HCT116 (cell line): ENCODE results near the gene TECTA. TPM values are rescaled to one million over a fixed set of nuclear protein-coding genes. Genes with fewer than 3 reads are reported as not detected.

Experiments
- ATAC-seq: fragments of 200-7000 bp; cut with Tn5 transposase; 2 replicates; pipeline ENCODE4 v1.9.1; 2020; ENCODE audit warnings: mild to moderate bottlenecking, moderate library complexity
- BruUV-seq: library from RNA; stranded (reverse); fragments of 400-500 nt; replicated peaks from 2 replicates; lab custom pipeline; 2021; lab: Mats Ljungman, UMichigan
- CTCF ChIA-PET: fragments of 300-600 bp; sonication (Branson Sonifier 250); formaldehyde crosslinking; loops from one replicate; lab custom pipeline; 2021; ENCODE audit warnings: antibody characterized with exemption; lab: Charles Lee
- POLR2A ChIA-PET: fragments of 300-600, 350-600 bp; sonication (Branson Sonifier 250); formaldehyde crosslinking; loops from one replicate; lab custom pipeline; 2021; ENCODE audit warnings: antibody characterized with exemption; lab: Charles Lee
- RAD21 ChIA-PET, 2 experiments: fragments of 300-600 bp; sonication (Branson Sonifier 250); formaldehyde crosslinking; loops; one replicate each; lab custom pipeline; 2023; ENCODE audit warnings: low total read pairs in 2 of 2; ENCODE audit not compliant: uncharacterized antibody in 2 of 2, unreplicated experiment in 2 of 2, low non-redundant PET in 1 of 2; lab: Charles Lee
- DNase-seq: peaks from one replicate; pipeline ENCODE4 v3.0.0-alpha.2; 2010; ENCODE audit warnings: low read depth, low spot score
- H2AFZ ChIP-seq: fragments of 200-600 bp; shearing (Covaris generic), sonication (generic); 2 replicates; pipeline ENCODE4 v1.6.1; 2017; ENCODE audit warnings: low read depth, mixed run types, mixed read lengths, antibody characterized with exemption, low read length; ENCODE audit not compliant: poor library complexity, severe bottlenecking
- H3K27ac ChIP-seq: 2 replicates; pipeline ENCODE4 v1.5.1; 2012; ENCODE audit warnings: low read depth, low read length
- H3K27me3 ChIP-seq: fragments of 200-600 bp; sonication (generic); 2 replicates; pipeline ENCODE4 v1.6.1; 2016; ENCODE audit warnings: mixed run types, low read length, mixed read lengths; ENCODE audit not compliant: insufficient read depth
- H3K36me3 ChIP-seq, 2 experiments: fragments of 200-500 bp in 1 of 2; fragments of 200-600 bp in 1 of 2; sonication (Bioruptor generic) in 1 of 2; sonication (generic) in 1 of 2; 2 replicates each; pipeline versions ENCODE4 v1.5.1 to v1.6.1; 2014 to 2016; ENCODE audit warnings: low read length in 2 of 2, inconsistent platforms in 1 of 2, mixed read lengths in 1 of 2, mixed run types in 1 of 2; ENCODE audit not compliant: insufficient read depth in 2 of 2, control insufficient read depth in 1 of 2
- H3K4me1 ChIP-seq, 2 experiments: fragments of 200-600 bp in 1 of 2; sonication (generic) in 1 of 2; 2 replicates each; pipeline versions ENCODE4 v1.5.1 to v1.6.1; 2012 to 2017; ENCODE audit warnings: low read length in 2 of 2, inconsistent platforms in 1 of 2, mild to moderate bottlenecking in 1 of 2, mixed read lengths in 1 of 2, mixed run types in 1 of 2, moderate library complexity in 1 of 2; ENCODE audit not compliant: insufficient read depth in 2 of 2, control insufficient read depth in 1 of 2
- H3K4me2 ChIP-seq: fragments of 200-600 bp; sonication (generic); 2 replicates; pipeline ENCODE4 v1.6.1; 2017; ENCODE audit warnings: mixed run types, low read length, mixed read lengths
- H3K4me3 ChIP-seq, 2 experiments: fragments of 200-600 bp in 1 of 2; sonication (generic) in 1 of 2; replicated peaks in 1 of 2; 2 replicates each; pipeline ENCODE4 v1.5.1; 2011 to 2016; ENCODE audit warnings: low read length in 2 of 2, control low read depth in 1 of 2, low read depth in 1 of 2, mild to moderate bottlenecking in 1 of 2, mixed read lengths in 1 of 2, mixed run types in 1 of 2
- H3K79me2 ChIP-seq: fragments of 200-600 bp; sonication (generic); 2 replicates; pipeline ENCODE4 v1.6.1; 2017; ENCODE audit warnings: mild to moderate bottlenecking, mixed run types, low read length, moderate library complexity, mixed read lengths; ENCODE audit not compliant: insufficient read depth
- H3K9ac ChIP-seq: fragments of 200-600 bp; sonication (generic); 2 replicates; pipeline ENCODE4 v1.6.1; 2016; ENCODE audit warnings: low read length, mixed read lengths
- H3K9me2 ChIP-seq: fragments of 200-600 bp; sonication (generic), shearing (Covaris generic); 2 replicates; pipeline ENCODE4 v1.6.1; 2017; ENCODE audit warnings: mixed run types, mild to moderate bottlenecking, moderate library complexity; ENCODE audit not compliant: insufficient read depth
- H3K9me3 ChIP-seq, 2 experiments: fragments of 200-500 bp in 1 of 2; fragments of 200-600 bp in 1 of 2; sonication (Bioruptor generic) in 1 of 2; sonication (generic) in 1 of 2; 2 replicates each; pipeline ENCODE4 v1.6.1; 2014 to 2017; ENCODE audit warnings: low read length in 2 of 2, mixed read lengths in 2 of 2, inconsistent platforms in 1 of 2, low read depth in 1 of 2, mild to moderate bottlenecking in 1 of 2, mixed run types in 1 of 2, moderate library complexity in 1 of 2; ENCODE audit not compliant: control insufficient read depth in 1 of 2, insufficient read depth in 1 of 2
- H4K20me1 ChIP-seq: fragments of 200-600 bp; sonication (generic), shearing (Covaris generic); 2 replicates; pipeline ENCODE4 v1.6.1; 2017; ENCODE audit warnings: mixed run types, mild to moderate bottlenecking, moderate library complexity; ENCODE audit not compliant: insufficient read depth
- CBX3 ChIP-seq: IDR thresholded peaks from 2 replicates; pipeline ENCODE4 v1.6.1; 2012; ENCODE audit warnings: low read depth
- CEBPB ChIP-seq: IDR thresholded peaks from 2 replicates; pipeline ENCODE4 v1.6.1; 2012; ENCODE audit warnings: low read depth
- ELF1 ChIP-seq: IDR thresholded peaks from 2 replicates; pipeline ENCODE4 v1.6.1; 2012; ENCODE audit warnings: low read depth, borderline replicate concordance
- EZH2 ChIP-seq: fragments of 200-600 bp; sonication (generic); IDR thresholded peaks from 2 replicates; pipeline ENCODE4 v1.6.1; 2017; ENCODE audit warnings: antibody characterized with exemption, mixed run types
- FOSL1 ChIP-seq: IDR thresholded peaks from 2 replicates; pipeline ENCODE4 v1.6.1; 2012; ENCODE audit warnings: low read depth
- RAD21 ChIP-seq: IDR thresholded peaks from 2 replicates; pipeline ENCODE4 v1.6.1; 2012; ENCODE audit warnings: low read depth, mild to moderate bottlenecking
- SP1 ChIP-seq: IDR thresholded peaks from 2 replicates; pipeline ENCODE4 v1.6.1; 2012; ENCODE audit warnings: low read depth
- SRF ChIP-seq: IDR thresholded peaks from 2 replicates; pipeline ENCODE4 v1.6.1; 2012; ENCODE audit warnings: low read depth
- TCF7L2 ChIP-seq: IDR thresholded peaks from 2 replicates; pipeline ENCODE4 v1.7.0; 2011; ENCODE audit warnings: borderline replicate concordance, inconsistent platforms; ENCODE audit not compliant: insufficient read depth, insufficient read length; ENCODE audit errors: extremely low read depth
- YY1 ChIP-seq: IDR thresholded peaks from 2 replicates; pipeline ENCODE4 v1.6.1; 2011; ENCODE audit warnings: low read length, low read depth, moderate library complexity, mild to moderate bottlenecking; ENCODE audit not compliant: insufficient replicate concordance; ENCODE audit errors: extremely low read depth
- intact Hi-C: fragments of 100-400 bp; cut with micrococcal nuclease; formaldehyde crosslinking; loops from 2 replicates; pipeline ENCODE4 v1.10.0; 2022
- total RNA-seq: library from RNA; stranded (reverse); gene quantifications from one replicate; pipeline ENCODE4 v1.2.1, GENCODE V29; 2021; ENCODE audit not compliant: unreplicated experiment
- TF ChIP-seq, protein P1 (sequence below): IDR thresholded peaks from 2 replicates; pipeline ENCODE4 v1.6.1; 2011; ENCODE audit warnings: mild to moderate bottlenecking, low read length, moderate library complexity; ENCODE audit not compliant: insufficient replicate concordance; ENCODE audit errors: extremely low read depth

Gene TECTA
- total RNA-seq, 1 experiment from 2014 or later, result 0.81 TPM

DNA sequence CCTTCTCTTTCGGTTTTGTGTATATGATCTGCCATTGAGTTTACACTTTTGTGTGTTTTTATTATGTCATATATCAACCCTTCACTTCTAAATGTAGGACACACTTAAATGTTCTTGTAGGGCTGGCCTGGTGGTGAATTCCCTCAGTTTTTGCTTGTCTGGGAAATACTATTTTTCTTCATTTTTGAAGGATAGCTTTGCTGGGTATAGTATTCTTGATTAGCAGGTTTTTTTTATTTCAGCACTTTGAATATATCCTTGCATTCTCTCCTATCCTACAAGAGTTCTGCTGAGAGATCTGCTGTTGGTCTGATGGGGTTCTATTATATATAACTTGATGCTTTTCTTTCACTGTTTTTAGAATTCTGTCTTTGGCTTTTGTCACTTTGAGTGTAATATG, 79.1 kb downstream of the TECTA start:
- no peaks in the 10 kb centered on the region for H3K79me2 ChIP-seq
- H2AFZ ChIP-seq, result no peak overlapping the region
- H3K27me3 ChIP-seq, result peaks cover 3% of the 10 kb centered on the region; the same call in 1 of the 2 replicates
- H3K4me3 ChIP-seq, result no peak overlapping the region
- no peaks in the 10 kb centered on the region for H3K36me3 ChIP-seq
- ATAC-seq (no peak), DNase-seq (no peak)
- no peak overlapping the region for H3K4me2 ChIP-seq
- no peaks in the 10 kb centered on the region for H3K9me2 ChIP-seq
- H3K4me1 ChIP-seq, result no peaks in the 10 kb centered on the region
- TF ChIP-seq CEBPB (no peak), SRF (no peak), ELF1 (no peak), EZH2 (no peak), TCF7L2 (no peak), CBX3 (no peak), SP1 (no peak)
- TF ChIP-seq, protein P1, sequence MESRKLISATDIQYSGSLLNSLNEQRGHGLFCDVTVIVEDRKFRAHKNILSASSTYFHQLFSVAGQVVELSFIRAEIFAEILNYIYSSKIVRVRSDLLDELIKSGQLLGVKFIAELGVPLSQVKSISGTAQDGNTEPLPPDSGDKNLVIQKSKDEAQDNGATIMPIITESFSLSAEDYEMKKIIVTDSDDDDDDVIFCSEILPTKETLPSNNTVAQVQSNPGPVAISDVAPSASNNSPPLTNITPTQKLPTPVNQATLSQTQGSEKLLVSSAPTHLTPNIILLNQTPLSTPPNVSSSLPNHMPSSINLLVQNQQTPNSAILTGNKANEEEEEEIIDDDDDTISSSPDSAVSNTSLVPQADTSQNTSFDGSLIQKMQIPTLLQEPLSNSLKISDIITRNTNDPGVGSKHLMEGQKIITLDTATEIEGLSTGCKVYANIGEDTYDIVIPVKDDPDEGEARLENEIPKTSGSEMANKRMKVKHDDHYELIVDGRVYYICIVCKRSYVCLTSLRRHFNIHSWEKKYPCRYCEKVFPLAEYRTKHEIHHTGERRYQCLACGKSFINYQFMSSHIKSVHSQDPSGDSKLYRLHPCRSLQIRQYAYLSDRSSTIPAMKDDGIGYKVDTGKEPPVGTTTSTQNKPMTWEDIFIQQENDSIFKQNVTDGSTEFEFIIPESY, result no peak
- ChIA-PET CTCF (no interaction called here), RAD21 (no interaction called here), POLR2A (no interaction called here)
- no peak overlapping the region for H3K9ac ChIP-seq
- H3K27ac ChIP-seq, result no peak overlapping the region
- BruUV-seq, result no TSS peak
- intact Hi-C loops, result no loop called here
- no peaks in the 10 kb centered on the region for H4K20me1 ChIP-seq
- H3K9me3 ChIP-seq, result peaks cover 0 to 4% of the 10 kb centered on the region in 2 experiments; a peak in 1 of 4 replicates

DNA sequence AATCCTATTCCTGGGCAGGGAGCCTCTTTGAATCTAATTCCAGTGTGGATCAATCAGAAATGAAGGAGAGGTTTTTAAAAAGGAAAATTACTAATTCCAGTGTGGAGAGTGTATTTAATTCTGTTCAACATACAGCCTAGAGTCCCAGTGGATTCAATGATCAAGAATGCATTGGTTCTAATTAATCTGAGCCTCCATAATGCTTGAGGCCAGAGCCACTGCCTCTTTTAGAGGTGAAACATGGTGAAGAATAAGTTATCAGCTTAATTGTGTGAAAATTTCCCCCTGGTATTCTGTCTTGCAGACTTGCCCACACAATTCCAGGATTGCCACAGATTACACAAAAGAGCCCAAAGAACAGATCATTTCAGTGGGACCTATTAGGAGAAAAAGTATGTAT, 87.7 kb downstream of the TECTA start:
- no peak for TF ChIP-seq SRF
- no peak for TF ChIP-seq EZH2
- TF ChIP-seq RAD21, result no peak
- no peak for TF ChIP-seq YY1
- no peak for TF ChIP-seq FOSL1
- POLR2A ChIA-PET, result no interaction called here

More for the DNA sequence above, 87.7 kb downstream of the TECTA start:
- H3K9me2 ChIP-seq, result no peaks in the 10 kb centered on the region
- no peaks in the 10 kb centered on the region for H4K20me1 ChIP-seq
- DNase-seq, result no peak
- BruUV-seq, result no TSS peak
- no peak overlapping the region for H3K4me2 ChIP-seq
- no peak overlapping the region for H3K27ac ChIP-seq
- H3K27me3 ChIP-seq, result peaks cover 15% of the 10 kb centered on the region
- H3K9me3 ChIP-seq, result no peaks in the 10 kb centered on the region
- H3K4me3 ChIP-seq, result no peak overlapping the region
- no peak for ATAC-seq
- ChIA-PET RAD21 (no interaction called here), CTCF (no interaction called here)
- H2AFZ ChIP-seq, result no peak overlapping the region
- H3K4me1 ChIP-seq, result no peaks in the 10 kb centered on the region
- intact Hi-C loops, result no loop called here
- no peak overlapping the region for H3K9ac ChIP-seq
- H3K36me3 ChIP-seq, result no peaks in the 10 kb centered on the region
- no peaks in the 10 kb centered on the region for H3K79me2 ChIP-seq
